HEK293 (cell line): Measurements from ENCODE around the gene KLF7.

ENCODE experiments used
- CTCF ChIP-seq: fragments of 450-650 bp; formaldehyde crosslinking; IDR thresholded peaks from 2 replicates; pipeline ENCODE4 v1.5.1; 2016; ENCODE audit warnings: missing biosample characterization, missing genetic modification characterization
- FEZF1 ChIP-seq: fragments of 450-650 bp; formaldehyde crosslinking; IDR thresholded peaks from 2 replicates; pipeline ENCODE4 v1.5.1; 2016; ENCODE audit warnings: missing biosample characterization, missing genetic modification characterization
- TCF7L2 ChIP-seq: IDR thresholded peaks from 2 replicates; pipeline ENCODE4 v1.6.1; 2011; ENCODE audit warnings: low read depth, mild to moderate bottlenecking, inconsistent platforms, low read length, moderate library complexity, borderline replicate concordance
- TRIM28 ChIP-seq: IDR thresholded peaks from 2 replicates; pipeline ENCODE4 v1.6.1; 2011; ENCODE audit warnings: low read length, control low read depth, borderline replicate concordance

DNA sequence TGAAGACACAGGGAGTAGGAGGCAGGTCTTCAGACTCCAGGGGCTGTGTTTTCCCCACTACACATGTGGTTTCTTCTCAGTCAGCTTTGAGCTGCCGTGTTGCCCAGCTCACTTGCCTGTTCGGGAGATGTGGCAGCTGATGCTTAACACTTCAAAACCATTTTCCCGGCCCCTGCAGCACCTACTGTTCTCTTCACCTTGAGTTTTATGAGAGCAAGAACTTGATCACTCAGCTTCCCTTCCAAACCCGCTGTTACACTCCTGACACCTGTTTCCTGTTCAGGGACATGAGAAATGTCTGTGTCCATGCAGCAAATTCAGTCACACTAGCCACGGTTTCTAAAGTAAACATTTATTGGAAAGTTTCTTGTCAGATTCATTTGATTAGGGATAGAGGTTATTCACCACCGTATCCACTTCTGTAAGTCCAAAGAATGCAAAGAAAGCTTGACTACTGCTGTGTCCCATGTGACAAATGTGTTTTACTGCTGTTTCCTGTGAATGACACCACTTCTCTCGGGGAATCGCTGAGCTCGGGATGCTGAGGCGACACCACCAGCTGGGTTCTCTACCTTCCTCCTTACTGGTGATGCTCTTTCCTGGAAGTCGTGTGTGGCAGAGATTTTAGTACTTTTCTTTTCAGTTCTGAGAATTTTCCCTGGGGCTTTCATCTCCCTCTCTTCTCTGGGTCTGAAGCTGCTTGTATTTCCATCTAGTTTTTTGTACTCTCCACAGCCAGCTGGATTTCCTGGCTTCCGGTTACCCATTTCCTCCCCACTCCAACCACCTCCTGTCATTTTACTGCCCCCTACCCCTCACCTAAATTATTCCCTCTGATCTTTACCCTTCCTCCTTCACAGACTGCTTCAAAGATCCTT lies 91.7 kb downstream of the KLF7 start:
- TF ChIP-seq CTCF (tag by site-specific recombination) = 0 out of 2 replicates have a peak, but pooled peaks have one; percentile 8
- TF ChIP-seq TCF7L2 = no peak
- no peak for TF ChIP-seq TRIM28
- no peak for TF ChIP-seq FEZF1
